Neural progenitor cell (in vitro differentiated cells): ENCODE measurements around the gene PTPRT. TPM values are rescaled to one million over a fixed set of nuclear protein-coding genes. Genes with fewer than 3 reads are reported as not detected.
"Not testable (repeated sequence)": the region's sequence is repeated elsewhere in the genome, so short reads cannot be mapped to it uniquely, and the experiment has no call there.

Experiments
- DNase-seq: peaks from one replicate; pipeline ENCODE4 v3.0.0-alpha.2; 2016; ENCODE audit warnings: low spot score
- H2AFZ ChIP-seq: fragments of 200-600 bp; sonication (generic); replicated peaks from 2 replicates; pipeline ENCODE4 v1.6.1; 2016; ENCODE audit warnings: antibody characterized with exemption
- H3F3A ChIP-seq: fragments of 200-600 bp; sonication (generic); 2 replicates; pipeline ENCODE4 v1.6.1; 2016; ENCODE audit warnings: antibody characterized with exemption, low read depth
- H3K27ac ChIP-seq: fragments of 200-600 bp; sonication (generic); 2 replicates; pipeline ENCODE4 v1.5.1; 2016; ENCODE audit warnings: mild to moderate bottlenecking
- H3K27me3 ChIP-seq: fragments of 200-600 bp; sonication (generic); 2 replicates; pipeline ENCODE4 v1.6.1; 2016; ENCODE audit warnings: mild to moderate bottlenecking, moderate library complexity
- H3K36me3 ChIP-seq: fragments of 200-600 bp; sonication (generic); 2 replicates; pipeline ENCODE4 v1.5.1; 2016
- H3K4me1 ChIP-seq: fragments of 200-600 bp; sonication (generic); 2 replicates; pipeline ENCODE4 v1.6.1; 2016; ENCODE audit warnings: mixed run types
- H3K4me2 ChIP-seq: fragments of 200-600 bp; sonication (generic); 2 replicates; pipeline ENCODE4 v1.6.1; 2016
- H3K4me3 ChIP-seq: fragments of 200-600 bp; sonication (generic); 2 replicates; pipeline ENCODE4 v1.5.1; 2016
- H3K79me2 ChIP-seq: fragments of 200-600 bp; sonication (generic); 2 replicates; pipeline ENCODE4 v1.6.1; 2016; ENCODE audit warnings: low read depth
- H3K9ac ChIP-seq: fragments of 200-600 bp; sonication (generic); 2 replicates; pipeline ENCODE4 v1.6.1; 2016
- H3K9me3 ChIP-seq: fragments of 200-600 bp; sonication (generic); 2 replicates; pipeline ENCODE4 v1.5.1; 2016; ENCODE audit warnings: low read depth
- H4K20me1 ChIP-seq: fragments of 200-600 bp; sonication (generic); 2 replicates; pipeline ENCODE4 v1.6.1; 2016; ENCODE audit warnings: low read depth
- H3K27ac Mint-ChIP-seq: 3 replicates; pipeline ENCODE4 v1.8.0; 2021; ENCODE audit warnings: mixed read lengths
- H3K27me3 Mint-ChIP-seq: 2 replicates; pipeline ENCODE4 v1.8.0; 2022; ENCODE audit warnings: low read depth, mild to moderate bottlenecking, inconsistent platforms, moderate library complexity, mixed read lengths; ENCODE audit not compliant: insufficient read depth
- H3K36me3 Mint-ChIP-seq: 3 replicates; pipeline ENCODE4 v1.8.0; 2021; ENCODE audit warnings: mixed read lengths
- H3K4me1 Mint-ChIP-seq: 3 replicates; pipeline ENCODE4 v1.8.0; 2021; ENCODE audit warnings: mixed read lengths
- H3K4me3 Mint-ChIP-seq: 3 replicates; pipeline ENCODE4 v1.8.0; 2021; ENCODE audit warnings: mild to moderate bottlenecking, moderate library complexity, mixed read lengths
- H3K9me3 Mint-ChIP-seq: 3 replicates; pipeline ENCODE4 v1.8.0; 2020; ENCODE audit warnings: mixed read lengths
- CTCF ChIP-seq: fragments of 200-600 bp; sonication (generic); IDR thresholded peaks from 2 replicates; pipeline ENCODE4 v1.5.1; 2017; ENCODE audit warnings: antibody characterized with exemption, mild to moderate bottlenecking
- EZH2 ChIP-seq: fragments of 200-600 bp; sonication (generic); IDR thresholded peaks from 2 replicates; pipeline ENCODE4 v1.6.1; 2017; ENCODE audit warnings: antibody characterized with exemption, mild to moderate bottlenecking, moderate library complexity
- EZH2phosphoT487 ChIP-seq: fragments of 200-600 bp; sonication (generic); IDR thresholded peaks from 2 replicates; pipeline ENCODE4 v1.6.1; 2017; ENCODE audit warnings: antibody characterized with exemption
- total RNA-seq: library from RNA; depleted of rRNA; stranded (reverse); fragments of >200 nt; gene quantifications from 2 replicates; pipeline ENCODE4 v1.2.3, GENCODE V29; 2015; ENCODE audit warnings: low replicate concordance

PTPRT gene
- total RNA-seq, 1 donor from 2014 or later = 1.1 TPM

GRCh38 chr20:42901689-42902440, 287.8 kb downstream of the PTPRT start:
- Histone ChIP-seq H3K4me3 (no peak overlapping the region), H3K79me2 (no peaks in the 10 kb centered on the region), H2AFZ (no peak overlapping the region), H3K4me1 (no peaks in the 10 kb centered on the region), H4K20me1 (no peaks in the 10 kb centered on the region), H3K36me3 (no peaks in the 10 kb centered on the region), H3K9me3 (no peaks in the 10 kb centered on the region), H3K27me3 (no peaks in the 10 kb centered on the region), H3K9ac (no peak overlapping the region), H3F3A (no peaks in the 10 kb centered on the region), H3K27ac (no peak overlapping the region), H3K4me2 (no peak overlapping the region)
- no peak for TF ChIP-seq CTCF
- TF ChIP-seq EZH2phosphoT487 = no peak
- TF ChIP-seq EZH2 = no peak
- no peaks in the 10 kb centered on the region for H3K36me3 Mint-ChIP-seq
- peaks cover 8% of the 10 kb centered on the region for H3K27me3 Mint-ChIP-seq
- H3K4me1 Mint-ChIP-seq = no peaks in the 10 kb centered on the region
- no peak overlapping the region for H3K27ac Mint-ChIP-seq
- no peak overlapping the region for H3K4me3 Mint-ChIP-seq
- no peaks in the 10 kb centered on the region for H3K9me3 Mint-ChIP-seq
- DNase-seq = no peak

- H3K27ac Mint-ChIP-seq, H3K27me3 Mint-ChIP-seq, H3K36me3 ChIP-seq, H3K4me2 ChIP-seq, H3K4me1 ChIP-seq, H3F3A ChIP-seq, H3K27ac ChIP-seq, H3K27me3 ChIP-seq, H3K9me3 Mint-ChIP-seq, H3K36me3 Mint-ChIP-seq, H3K4me1 Mint-ChIP-seq, H3K4me3 Mint-ChIP-seq, H2AFZ ChIP-seq, H3K79me2 ChIP-seq, H3K9me3 ChIP-seq, DNase-seq, H3K9ac ChIP-seq, H3K4me3 ChIP-seq, H4K20me1 ChIP-seq: not testable (repeated sequence)
Measured at GRCh38 chr20:42900764-42901163, 288.9 kb downstream of the PTPRT start.

- Mint-ChIP-seq H3K4me1 (no peaks in the 10 kb centered on the region), H3K4me3 (no peak overlapping the region), H3K36me3 (no peaks in the 10 kb centered on the region), H3K9me3 (no peaks in the 10 kb centered on the region), H3K27ac (no peak overlapping the region), H3K27me3 (no peaks in the 10 kb centered on the region)
- TF ChIP-seq CTCF (no peak), EZH2phosphoT487 (no peak), EZH2 (no peak)
- Histone ChIP-seq H3K79me2 (no peaks in the 10 kb centered on the region), H3K27me3 (no peaks in the 10 kb centered on the region), H3K4me1 (no peaks in the 10 kb centered on the region), H2AFZ (no peak overlapping the region), H4K20me1 (no peaks in the 10 kb centered on the region), H3K9me3 (no peaks in the 10 kb centered on the region), H3K4me3 (no peak overlapping the region), H3K27ac (no peak overlapping the region), H3K4me2 (no peak overlapping the region), H3K9ac (no peak overlapping the region), H3K36me3 (no peaks in the 10 kb centered on the region), H3F3A (no peaks in the 10 kb centered on the region)
- no peak for DNase-seq
Measured at GRCh38 chr20:42895020-42895419, 294.7 kb downstream of the PTPRT start.

- no peak overlapping the region for H3K4me2 ChIP-seq
- H3K27ac Mint-ChIP-seq = no peak overlapping the region
- H3K79me2 ChIP-seq = no peaks in the 10 kb centered on the region
- no peaks in the 10 kb centered on the region for H3K27me3 Mint-ChIP-seq
- H3K27me3 ChIP-seq = no peaks in the 10 kb centered on the region
- H3K36me3 Mint-ChIP-seq = no peaks in the 10 kb centered on the region
- no peaks in the 10 kb centered on the region for H3K4me1 Mint-ChIP-seq
- no peaks in the 10 kb centered on the region for H3K36me3 ChIP-seq
- no peaks in the 10 kb centered on the region for H3K9me3 Mint-ChIP-seq
- no peaks in the 10 kb centered on the region for H3K4me1 ChIP-seq
- no peak overlapping the region for H3K9ac ChIP-seq
- H2AFZ ChIP-seq = no peak overlapping the region
- H4K20me1 ChIP-seq = no peaks in the 10 kb centered on the region
- H3F3A ChIP-seq = no peaks in the 10 kb centered on the region
- DNase-seq = no peak
- H3K9me3 ChIP-seq = no peaks in the 10 kb centered on the region
- no peak overlapping the region for H3K27ac ChIP-seq
- H3K4me3 Mint-ChIP-seq = no peak overlapping the region
- TF ChIP-seq EZH2phosphoT487 = no peak
- TF ChIP-seq CTCF = no peak
- TF ChIP-seq EZH2 = no peak
- H3K4me3 ChIP-seq = no peak overlapping the region
Measured at GRCh38 chr20:42894483-42894882, 295.2 kb downstream of the PTPRT start.
